ENCODE results near the gene ACYP1. TPM values are rescaled to one million over a fixed set of nuclear protein-coding genes. Genes with fewer than 3 reads are reported as not detected.
"Not testable (repeated sequence)": the region's sequence is repeated elsewhere in the genome, so short reads cannot be mapped to it uniquely, and the experiment has no call there.

ACYP1 gene
- total RNA-seq, 2 donors from 2014 or later = 14.8 to 20.3 TPM

DNA sequence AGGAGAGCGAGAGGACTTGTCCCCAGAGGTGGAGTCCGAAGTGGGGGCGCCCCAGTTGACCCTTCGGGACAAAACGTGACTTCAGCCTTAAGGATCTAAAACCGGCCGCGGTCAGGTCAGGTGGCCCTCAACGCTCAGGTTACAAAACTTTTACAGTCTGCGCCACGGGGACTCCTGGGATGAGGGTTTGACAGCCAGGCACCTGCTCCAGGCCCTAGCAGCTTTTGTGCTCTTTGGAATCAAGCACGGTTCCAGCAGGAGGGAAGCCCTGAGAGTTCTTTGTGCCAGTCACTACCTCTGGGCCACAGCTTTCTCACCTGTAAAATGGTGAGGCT lies 6.0 kb upstream of the ACYP1 start:
- ATAC-seq = peak; percentile 37
- intact Hi-C loops (cut with DNase I, micrococcal nuclease) = no loop called here
- DNase-seq = no peak

GRCh38 chr14:75069121-75069810 lies 5.4 kb upstream of the ACYP1 start, which contains the start of gene ZC2HC1C:
ZC2HC1C (plus strand) TSS chr14:75069641; CDS start chr14:75070574, 933 bp downstream.
- DNase-seq = peak; percentile 95 to 97
- intact Hi-C loops (cut with DNase I, micrococcal nuclease) = no loop called here
- peak; percentile 88 for ATAC-seq

DNA sequence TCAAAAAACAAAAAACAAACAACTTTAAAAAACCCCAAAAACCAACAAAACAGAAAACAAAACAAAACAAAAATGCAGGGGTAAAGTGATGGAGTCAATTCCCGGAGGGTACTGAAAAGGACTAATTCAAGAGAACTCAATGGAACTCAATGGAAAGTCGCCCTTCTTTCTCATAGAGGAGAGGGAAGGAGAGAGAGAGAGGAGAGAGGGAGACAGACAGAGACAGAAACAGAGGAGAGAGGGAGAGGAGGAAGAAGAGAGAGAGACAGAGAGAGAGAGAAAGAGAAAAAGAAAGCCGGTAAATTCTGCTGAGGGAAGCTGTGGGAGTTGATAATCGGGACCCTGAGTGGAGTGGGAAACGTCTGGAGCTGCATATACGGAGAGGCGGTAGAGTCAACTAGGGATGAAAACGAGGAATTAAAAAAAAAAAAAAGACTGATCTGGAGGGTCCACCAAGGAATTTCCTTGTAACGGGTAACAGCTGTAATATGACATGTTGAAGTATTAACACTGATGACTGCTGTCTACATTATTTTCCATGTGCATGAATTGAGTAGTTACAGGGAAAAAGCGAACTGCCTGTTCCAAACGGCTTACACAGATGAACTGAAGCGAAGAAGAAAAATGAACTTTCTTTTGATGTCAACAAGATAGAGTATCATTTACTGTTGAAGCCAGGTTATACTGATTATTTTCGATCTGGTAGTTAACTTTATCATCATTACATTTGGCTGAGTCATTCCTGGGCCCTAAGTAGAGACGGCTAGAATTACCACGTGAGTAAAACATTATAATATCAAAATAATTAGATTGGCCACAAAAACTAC lies 4.7 kb upstream of the ACYP1 start:
- peak; percentile 8 for ATAC-seq
- no peak for DNase-seq
- intact Hi-C loops (cut with DNase I, micrococcal nuclease) = no loop called here

DNA sequence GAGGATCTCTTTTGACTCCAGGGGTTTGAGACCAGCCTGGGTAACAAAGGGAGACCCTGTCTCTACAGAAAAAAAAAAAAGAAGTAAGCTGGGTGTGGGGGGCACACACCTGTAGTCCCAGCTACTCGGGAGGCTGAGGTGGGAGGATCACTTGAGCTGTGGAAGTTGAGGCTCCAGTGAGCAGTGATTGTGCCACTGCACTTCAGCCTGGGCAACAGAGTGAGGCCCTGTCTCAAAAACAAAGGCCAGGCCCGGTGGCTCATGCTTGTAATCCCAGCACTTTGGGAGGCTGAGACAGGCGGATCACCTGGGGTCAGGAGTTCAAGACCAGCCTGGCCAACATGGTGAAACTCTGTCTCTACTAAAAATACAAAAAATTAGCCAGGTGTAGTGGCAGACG lies 3.9 kb upstream of the ACYP1 start:
- DNase-seq; intact Hi-C loops (cut with DNase I, micrococcal nuclease); ATAC-seq: not testable (repeated sequence)

GRCh38 chr14:75067212-75067611 lies 3.4 kb upstream of the ACYP1 start:
- DNase-seq = no peak
- ATAC-seq = no peak
- intact Hi-C loops (cut with DNase I, micrococcal nuclease) = no loop called here

DNA sequence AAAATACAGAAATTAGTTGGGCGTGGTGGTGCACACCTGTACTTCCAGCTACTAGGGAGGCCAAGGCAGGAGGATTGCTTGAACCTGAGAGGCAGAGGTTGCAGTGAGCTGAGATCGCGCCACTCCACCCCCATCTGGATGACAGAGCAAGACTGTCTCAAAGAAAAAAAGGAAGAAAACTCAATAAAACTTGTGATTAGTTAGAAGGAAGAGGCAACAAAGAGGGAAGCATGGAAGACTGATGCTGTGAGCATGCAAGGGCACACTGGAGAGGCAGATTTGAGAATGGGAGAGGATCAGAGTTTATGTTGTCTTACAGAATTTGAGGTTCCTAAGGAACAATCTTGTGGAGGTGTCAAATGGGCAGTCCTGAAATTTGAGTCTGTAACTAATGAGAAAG lies 2.9 kb upstream of the ACYP1 start:
- DNase-seq (no peak), ATAC-seq (no peak)
- intact Hi-C loops (cut with DNase I, micrococcal nuclease) = no loop called here

DNA sequence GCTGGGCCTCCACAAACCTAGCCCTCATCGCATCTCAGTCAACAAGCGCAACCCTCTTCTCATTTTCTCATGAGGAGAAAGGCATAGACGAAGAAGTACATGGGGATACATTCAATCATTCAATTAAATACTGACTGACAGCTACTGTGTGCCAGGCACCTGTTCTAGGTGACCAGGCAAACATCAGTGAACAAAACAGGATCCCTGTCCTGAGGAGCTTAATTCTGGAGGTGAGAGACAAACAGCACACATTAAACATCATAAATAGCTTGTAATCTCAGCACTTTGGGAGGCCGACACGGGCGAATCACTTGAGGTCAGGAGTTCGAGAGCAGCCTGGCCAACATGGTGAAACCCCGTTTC lies 362 bp upstream of the ACYP1 start:
- no peak for DNase-seq
- intact Hi-C loops (cut with DNase I, micrococcal nuclease) = no loop called here
- peak; percentile 11 for ATAC-seq

DNA sequence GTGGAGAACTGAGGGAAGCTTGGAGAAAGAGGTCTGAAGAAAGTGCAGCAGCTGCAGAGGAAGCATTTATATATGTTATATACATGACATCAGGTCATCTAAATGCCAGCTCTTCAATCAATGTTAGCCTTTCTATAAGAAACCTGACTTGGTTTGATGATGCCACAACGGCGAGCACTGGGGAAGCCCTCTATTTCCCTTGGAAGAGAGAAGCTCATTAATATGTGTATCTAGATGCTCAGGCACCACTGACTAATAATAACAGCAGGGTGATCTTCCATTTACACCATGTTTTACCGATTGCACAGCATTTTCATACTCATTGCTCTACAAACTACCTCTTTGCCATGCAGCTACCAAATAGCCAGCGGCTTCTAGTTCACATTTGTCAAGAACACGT lies 811 bp downstream of the ACYP1 start:
- intact Hi-C loops (cut with DNase I, micrococcal nuclease) = no loop called here
- ATAC-seq (no peak), DNase-seq (no peak)

GRCh38 chr14:75060420-75060819 lies 3.4 kb downstream of the ACYP1 start:
- no peak for DNase-seq
- no peak for ATAC-seq
- intact Hi-C loops (cut with DNase I, micrococcal nuclease) = no loop called here

DNA sequence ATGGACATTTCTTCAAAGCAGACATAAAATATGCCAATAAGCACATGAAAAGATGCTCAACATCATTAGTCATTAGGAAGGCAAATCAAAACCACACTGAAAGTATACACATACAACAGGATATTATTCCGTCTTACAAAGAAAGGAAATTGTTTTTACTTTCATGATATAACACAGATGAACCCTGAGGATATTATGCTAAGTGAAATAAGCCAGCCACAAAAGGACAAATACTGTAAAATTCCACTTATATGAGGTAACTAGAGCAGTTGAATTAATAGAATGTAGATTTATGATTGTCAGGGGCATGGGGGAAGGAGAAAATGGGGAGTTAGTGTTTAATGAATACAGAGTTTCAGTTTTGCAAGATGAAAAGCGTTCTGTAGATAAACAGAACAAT lies 4.2 kb downstream of the ACYP1 start:
- intact Hi-C loops (cut with DNase I, micrococcal nuclease) = no loop called here
- DNase-seq (no peak), ATAC-seq (no peak)

GRCh38 chr14:75054421-75054820 lies 9.4 kb downstream of the ACYP1 start:
- DNase-seq = no peak
- no peak for ATAC-seq
- intact Hi-C loops (cut with DNase I, micrococcal nuclease) = no loop called here

DNA sequence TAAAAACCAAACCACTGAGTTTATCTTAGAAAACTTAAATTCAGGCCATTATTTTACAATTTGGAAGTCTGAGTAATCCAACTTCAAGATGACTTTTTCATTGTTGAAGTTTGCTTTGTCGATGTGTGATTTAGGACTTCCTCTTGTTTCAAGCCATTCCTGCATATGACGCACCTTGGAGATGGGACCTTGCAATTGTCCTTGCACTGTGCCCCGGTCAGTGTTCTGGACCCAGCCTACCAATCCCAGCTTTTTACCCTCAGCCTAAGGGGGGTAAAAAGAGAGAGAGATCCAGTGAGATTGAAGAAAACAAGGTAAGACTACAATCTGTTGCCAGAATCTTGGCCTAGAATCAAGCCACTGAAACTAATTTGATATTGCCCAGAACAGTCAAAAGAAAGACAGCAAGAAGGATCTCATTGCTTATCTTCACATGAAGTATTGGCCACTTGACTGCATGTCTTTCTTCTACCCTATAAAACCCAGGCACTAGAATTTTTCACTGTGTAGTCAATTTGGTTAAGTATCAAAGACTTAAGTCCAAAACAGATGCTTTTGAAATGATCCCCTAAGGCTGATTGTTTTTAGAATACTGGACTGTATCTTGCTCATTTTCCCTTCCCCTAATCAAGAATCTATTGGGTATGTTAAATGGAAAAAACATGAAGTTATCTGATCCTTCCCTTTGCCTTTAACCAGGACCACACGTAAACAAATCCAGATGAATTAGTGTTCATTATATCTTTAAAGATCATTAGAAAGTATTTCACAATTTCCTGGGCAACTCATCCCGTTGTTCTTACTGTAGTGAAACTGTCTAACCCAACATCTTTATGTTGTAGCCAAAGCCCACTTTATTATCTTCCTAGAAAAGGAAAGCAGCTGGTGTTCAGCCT lies 10.2 kb downstream of the ACYP1 start:
- no peak for ATAC-seq
- intact Hi-C loops (cut with DNase I, micrococcal nuclease) = no loop called here
- no peak for DNase-seq

- intact Hi-C loops (cut with DNase I, micrococcal nuclease) = no loop called here
- DNase-seq (no peak), ATAC-seq (no peak)
Observed at GRCh38 chr14:75051556-75051899, 12.3 kb downstream of the ACYP1 start.

DNA sequence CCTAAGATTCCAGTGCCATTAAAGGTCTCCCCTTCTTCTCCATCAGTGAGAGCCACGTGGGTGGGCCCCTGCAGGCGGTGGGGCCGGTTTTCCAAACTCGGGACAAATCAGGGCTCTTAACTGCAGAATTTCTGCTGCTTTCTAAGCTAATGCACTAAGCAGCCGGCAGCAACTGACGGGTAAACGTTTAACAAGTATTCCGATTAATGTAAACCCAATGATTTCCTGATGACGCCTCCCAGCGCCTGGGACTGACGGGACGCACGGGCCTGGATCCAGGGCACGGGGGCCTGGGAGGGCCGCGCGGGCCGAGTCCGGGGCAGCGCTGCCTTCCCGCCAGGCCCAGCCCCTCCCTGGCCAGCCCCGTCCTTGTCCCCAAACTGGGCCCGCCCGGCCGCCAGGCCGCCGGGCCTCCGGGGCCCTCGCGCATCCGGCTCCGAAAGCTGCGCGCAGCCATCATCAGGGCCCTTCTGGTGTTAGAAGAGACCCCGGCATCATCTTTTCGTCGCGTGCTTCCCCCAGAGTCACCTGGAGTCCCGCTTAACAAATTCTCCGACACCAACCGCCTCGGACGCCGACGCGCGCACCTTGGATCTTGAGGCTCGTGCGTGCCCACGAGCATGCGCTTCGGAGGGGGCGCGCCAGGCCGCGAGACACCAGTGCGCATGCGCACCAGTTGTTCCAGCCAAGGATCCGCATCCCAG lies 12.8 kb downstream of the ACYP1 start, which contains the start of gene MLH3:
TSS of gene MLH3 (minus strand) at position 616 of the 704 bp plus-strand sequence. CDS start 1,812 bp downstream, outside the sequence.
- ATAC-seq = peak; percentile 94
- intact Hi-C loops (cut with DNase I, micrococcal nuclease) = no loop called here
- peak; percentile 82 to 89 for DNase-seq

GRCh38 chr14:75049731-75050201 lies 14.1 kb downstream of the ACYP1 start:
- intact Hi-C loops (cut with DNase I, micrococcal nuclease) = no loop called here
- DNase-seq (no peak), ATAC-seq (no peak)

DNA sequence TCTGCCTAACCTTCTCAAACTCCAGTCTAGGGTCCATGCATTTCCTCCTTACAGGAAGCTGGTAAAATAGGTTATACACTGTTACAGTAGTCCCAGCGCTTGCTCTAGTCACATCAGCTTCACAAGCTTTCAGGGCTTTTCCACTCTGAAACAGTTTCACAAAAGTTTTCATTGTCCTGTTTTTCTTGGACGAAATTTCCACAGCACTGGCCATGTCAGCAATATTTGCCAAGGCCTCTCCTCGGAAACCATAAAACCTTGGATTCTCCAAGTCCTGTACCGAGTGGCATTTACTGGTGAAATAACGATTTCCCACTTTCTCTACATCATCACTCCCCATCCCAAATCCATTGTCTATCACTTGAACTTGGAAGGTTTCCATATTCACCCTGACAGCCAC lies 14.7 kb downstream of the ACYP1 start:
- ATAC-seq = no peak
- intact Hi-C loops (cut with DNase I, micrococcal nuclease) = no loop called here
- DNase-seq = no peak

GRCh38 chr14:75048101-75048500 lies 15.7 kb downstream of the ACYP1 start:
- intact Hi-C loops (cut with DNase I, micrococcal nuclease) = no loop called here
- ATAC-seq = no peak
- DNase-seq = no peak

- ATAC-seq (no peak), DNase-seq (no peak)
- intact Hi-C loops (cut with DNase I, micrococcal nuclease) = no loop called here
Observed at GRCh38 chr14:75047506-75047905, 16.3 kb downstream of the ACYP1 start.

GRCh38 chr14:75046899-75047298 lies 16.9 kb downstream of the ACYP1 start:
- intact Hi-C loops (cut with DNase I, micrococcal nuclease) = no loop called here
- ATAC-seq = peak; percentile 15
- no peak for DNase-seq
